ENCODE results near the gene KRT6B. TPM values are rescaled to one million over a fixed set of nuclear protein-coding genes. Genes with fewer than 3 reads are reported as not detected.

Gene KRT6B
- total and polyA plus RNA-seq, 2 donors (not counting 3 experiments of a cell fraction or from before 2014, with no cell fraction given), result 0.03 TPM; not detected in 1

- H3K27ac ChIP-seq (ENCODE audit: insufficient read depth, low read depth, low read length), result no peak overlapping the region
- H2AFZ ChIP-seq (ENCODE audit: low read depth, low read length), result no peak overlapping the region
- no peak for TF ChIP-seq EZH2 (IDR thresholded peaks at IDR 0.05; ENCODE audit: borderline replicate concordance, low read depth, low read length, severe bottlenecking)
- TF ChIP-seq POLR2AphosphoS5 (IDR thresholded peaks at IDR 0.05; ENCODE audit: insufficient read depth, low read depth, low read length), result no peak
- TF ChIP-seq GATA2 (IDR thresholded peaks at IDR 0.05; ENCODE audit: insufficient read depth, insufficient read length, low read depth, low read length), result no peak
- no peak for TF ChIP-seq MAX (IDR thresholded peaks at IDR 0.05; ENCODE audit: insufficient read depth, insufficient read length)
- no peak for TF ChIP-seq MYC (IDR thresholded peaks at IDR 0.05; ENCODE audit: low read depth, low read length)
- TF ChIP-seq CTCF (IDR thresholded peaks at IDR 0.05; ENCODE audit: extremely low read depth in 1 of 2, insufficient read depth in 1 of 2, low read depth in 1 of 2, low read length in 2 of 2), result no peak
- no peak for TF ChIP-seq JUN (IDR thresholded peaks at IDR 0.05; ENCODE audit: borderline replicate concordance, insufficient read depth, insufficient read length, low read depth)
- no peak for TF ChIP-seq FOS (IDR thresholded peaks at IDR 0.05; ENCODE audit: borderline replicate concordance, insufficient read depth, low read length)
- TF ChIP-seq POLR2A (IDR thresholded peaks at IDR 0.05; ENCODE audit: low read depth, low read length), result no peak
- BruUV-seq (replicated peaks), result no TSS peak
- H4K20me1 ChIP-seq (replicated peaks; ENCODE audit: control insufficient read depth, extremely low read depth, insufficient read depth, low read length), result no peaks in the 10 kb centered on the region
- CTCF ChIA-PET, result no interaction called here
- dilution Hi-C loops (cut with MboI; ENCODE audit: extremely low pct_ligation_motif_present, low sequenced_read_pairs) (no loop called here), intact Hi-C loops (cut with micrococcal nuclease) (no loop called here)
- H3K4me3 ChIP-seq (replicated peaks in 1 of 3; ENCODE audit: insufficient read depth in 1 of 3, low read depth in 1 of 3, low read length in 3 of 3), result no peak overlapping the region
- H3K4me2 ChIP-seq (ENCODE audit: insufficient read depth, low read length), result no peak overlapping the region
- H3K79me2 ChIP-seq (ENCODE audit: control insufficient read depth, insufficient read depth, low read length), result no peaks in the 10 kb centered on the region
- H3K9me1 ChIP-seq (replicated peaks; ENCODE audit: control insufficient read depth, extremely low read depth, insufficient read depth, low read length), result no peaks in the 10 kb centered on the region
- POLR2A ChIA-PET, result no interaction called here
- no peak for FAIRE-seq
- H3K27me3 ChIP-seq (ENCODE audit: control insufficient read depth in 2 of 2, insufficient read depth in 2 of 2, low read length in 2 of 2), result peaks cover 0 to 3% of the 10 kb centered on the region in 2 experiments
- no peaks in the 10 kb centered on the region for H3K4me1 ChIP-seq (ENCODE audit: control insufficient read depth, extremely low read depth, insufficient read depth, low read length)
- no peak overlapping the region for H3K9ac ChIP-seq (replicated peaks; ENCODE audit: extremely low read depth, insufficient read depth, low read length)
- H3K9me3 ChIP-seq (replicated peaks; ENCODE audit: control insufficient read depth, insufficient read depth, low read length), result no peaks in the 10 kb centered on the region
- no peak for DNase-seq (ENCODE audit: low read depth, low spot score)
- H3K36me3 ChIP-seq (ENCODE audit: control insufficient read depth in 2 of 2, extremely low read depth in 1 of 2, insufficient read depth in 2 of 2, low read length in 2 of 2), result no peaks in the 10 kb centered on the region
Observed at GRCh38 chr12:52414936-52415335, 37.0 kb downstream of the KRT6B start.
